GM19397 (cell line): ENCODE measurements around the gene ABCA5.
"Not testable (repeated sequence)": the region's sequence is repeated elsewhere in the genome, so short reads cannot be mapped to it uniquely, and the experiment has no call there.

Experiments used
- ATAC-seq: cut with Tn5 transposase; IDR thresholded peaks from one replicate; pipeline ENCODE4 v1.9.1; 2021; ENCODE audit warnings: mild to moderate bottlenecking, moderate library complexity; ENCODE audit not compliant: unreplicated experiment

The ABCA5 gene

DNA sequence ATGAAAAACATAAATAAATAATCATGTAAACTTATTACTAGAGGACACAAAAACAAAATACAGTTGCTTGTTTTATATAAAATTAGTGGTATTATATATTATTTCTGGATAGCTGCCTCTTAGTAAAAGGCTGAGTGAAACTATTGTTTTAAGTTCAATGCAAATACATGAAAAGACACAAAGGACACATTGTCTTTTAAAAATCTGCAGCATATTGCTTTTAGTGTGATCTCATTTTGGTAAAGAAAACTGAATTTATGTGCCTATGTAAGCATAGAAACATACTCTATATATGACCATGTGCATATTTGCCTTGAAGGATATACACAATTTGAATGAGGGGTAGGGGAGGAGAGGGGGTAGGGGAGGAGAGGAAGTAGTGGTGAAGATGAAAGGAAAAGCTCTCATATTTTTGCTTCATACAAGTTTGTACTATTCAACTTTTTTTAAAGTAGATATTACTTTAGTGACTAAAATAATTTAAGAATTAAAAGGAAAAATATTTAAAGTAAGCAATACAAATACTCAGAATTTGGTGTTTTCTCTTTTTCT is 104.2 kb downstream of the ABCA5 start:
- ATAC-seq = no peak

DNA sequence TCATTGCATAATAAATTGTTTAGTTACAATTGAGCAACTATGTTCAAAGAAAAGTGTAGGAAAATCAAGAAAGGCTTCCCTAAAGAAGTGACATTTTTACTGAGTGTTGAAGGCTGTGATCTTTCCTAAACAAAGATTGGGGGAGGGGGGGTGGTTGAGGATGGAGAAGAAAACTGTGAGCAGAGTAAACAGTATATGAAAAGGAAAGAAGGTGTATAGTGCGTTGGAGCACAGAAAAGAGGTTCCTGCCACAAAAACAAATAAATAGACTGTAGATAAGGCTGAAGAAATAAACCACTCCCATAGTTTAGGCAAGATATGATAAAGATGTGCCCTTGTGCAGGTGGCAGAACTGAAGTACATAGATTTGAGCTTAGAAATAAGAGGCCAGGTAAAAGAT is 106.8 kb downstream of the ABCA5 start:
- no peak for ATAC-seq

DNA sequence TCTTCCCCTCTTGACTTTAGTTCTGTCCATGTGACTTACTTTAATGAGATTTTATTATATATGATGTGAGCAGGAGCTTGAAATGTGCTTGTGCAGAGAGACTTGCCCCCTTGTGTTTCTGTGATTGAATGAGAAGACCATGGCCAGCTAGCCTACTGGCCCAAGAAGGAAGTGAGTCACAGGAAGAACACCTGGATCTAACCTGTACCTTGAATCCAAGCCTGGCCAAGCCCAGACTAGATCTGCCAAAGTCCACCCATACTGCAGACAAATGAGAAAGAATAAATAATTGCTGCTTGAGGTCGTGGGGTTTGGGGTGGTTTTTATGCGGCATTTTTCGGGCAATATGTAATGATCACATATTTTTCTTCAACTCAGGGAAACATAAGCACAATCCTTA is 107.9 kb downstream of the ABCA5 start:
- no peak for ATAC-seq

DNA sequence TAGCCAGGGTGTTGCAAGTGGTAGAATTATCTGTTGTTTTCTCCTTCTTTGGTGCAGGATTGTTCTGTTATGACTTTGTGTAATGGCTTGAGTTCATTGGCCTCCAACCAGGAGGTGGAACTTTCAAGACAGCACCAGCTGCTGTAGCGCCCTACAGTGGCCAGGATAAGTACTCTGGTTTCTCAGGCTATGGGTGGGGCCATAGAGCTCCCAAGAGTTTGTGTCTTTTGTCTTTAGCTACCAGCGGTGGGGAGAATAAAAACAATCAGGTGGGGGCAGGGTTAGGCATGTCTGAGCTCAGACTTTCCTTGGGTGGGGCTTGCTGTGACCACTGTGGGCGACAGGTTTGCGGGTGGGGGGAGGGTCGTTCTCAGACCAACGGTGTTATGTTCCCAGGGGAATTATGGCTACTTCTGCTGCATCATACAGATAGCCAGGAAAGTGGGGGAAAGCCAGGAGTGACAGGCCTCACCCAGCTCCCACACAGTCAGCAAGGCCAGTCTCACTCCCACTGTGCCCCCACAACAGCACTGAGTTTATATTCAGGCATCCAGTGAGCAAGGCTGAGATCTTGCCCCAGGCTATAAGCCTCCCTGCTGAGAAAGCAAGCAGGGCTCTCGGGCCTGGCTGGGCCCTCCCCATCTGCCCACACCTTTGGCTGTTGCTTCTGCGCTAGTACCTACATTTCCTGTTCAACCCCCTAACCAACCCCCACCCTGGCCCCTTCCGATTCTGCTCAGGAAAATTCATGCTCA is 113.7 kb downstream of the ABCA5 start:
- no peak for ATAC-seq

DNA sequence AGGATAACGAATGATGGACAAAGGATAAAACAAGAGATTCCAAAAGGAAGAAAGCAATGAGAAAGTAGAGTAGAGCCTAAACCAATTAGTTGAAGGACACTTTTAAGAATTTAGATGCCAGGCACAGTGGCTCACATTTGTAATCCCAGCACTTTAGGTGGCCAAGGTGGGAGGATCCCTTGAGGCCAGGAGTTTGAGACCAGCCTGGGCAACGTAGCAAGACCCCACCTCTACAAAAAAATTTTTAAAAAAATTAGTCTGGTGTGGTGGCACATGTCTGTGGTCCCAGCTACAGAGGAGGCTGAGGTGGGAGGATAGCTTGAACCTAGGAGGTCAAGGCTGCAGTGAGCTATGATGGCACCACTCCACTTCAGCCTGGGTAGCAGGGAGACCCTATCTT is 118.3 kb downstream of the ABCA5 start:
- no peak for ATAC-seq

DNA sequence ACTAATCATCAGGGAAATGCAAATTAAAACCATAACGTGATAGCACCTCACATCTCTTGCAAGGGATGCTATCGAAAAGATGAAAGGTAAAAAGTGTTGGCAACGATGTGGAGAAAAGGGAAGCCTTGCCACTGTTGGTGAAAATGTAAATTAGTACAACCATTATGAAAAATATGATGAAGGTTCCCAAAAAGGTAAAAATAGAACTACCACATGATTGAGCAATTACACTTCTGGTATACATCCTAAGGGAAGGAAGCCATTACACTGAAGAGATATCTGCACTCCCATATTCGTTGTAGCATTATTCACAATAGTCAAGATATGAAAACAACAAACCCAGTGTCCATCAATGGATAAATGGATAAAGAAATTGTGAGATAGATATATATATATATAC is 119.8 kb downstream of the ABCA5 start:
- ATAC-seq = no peak

DNA sequence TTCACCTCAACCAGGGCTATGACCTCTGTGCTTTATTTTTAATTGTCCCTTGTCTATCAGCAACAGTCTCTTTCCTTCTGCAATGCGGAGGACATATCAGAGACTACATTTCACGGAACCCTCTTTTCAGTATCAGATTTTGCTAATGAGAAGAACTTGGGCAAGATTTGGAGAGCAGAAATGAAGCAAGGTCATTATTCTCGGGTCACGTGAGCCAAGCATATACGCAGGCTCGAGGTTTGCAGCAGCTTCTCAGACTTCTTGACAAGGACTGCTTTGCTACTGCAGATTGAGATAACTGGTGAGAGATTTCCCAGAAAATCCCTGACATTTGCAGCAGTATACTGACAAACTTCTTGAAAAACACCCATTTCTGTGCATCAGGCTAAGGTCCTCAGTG is 128.7 kb downstream of the ABCA5 start:
- no peak for ATAC-seq

DNA sequence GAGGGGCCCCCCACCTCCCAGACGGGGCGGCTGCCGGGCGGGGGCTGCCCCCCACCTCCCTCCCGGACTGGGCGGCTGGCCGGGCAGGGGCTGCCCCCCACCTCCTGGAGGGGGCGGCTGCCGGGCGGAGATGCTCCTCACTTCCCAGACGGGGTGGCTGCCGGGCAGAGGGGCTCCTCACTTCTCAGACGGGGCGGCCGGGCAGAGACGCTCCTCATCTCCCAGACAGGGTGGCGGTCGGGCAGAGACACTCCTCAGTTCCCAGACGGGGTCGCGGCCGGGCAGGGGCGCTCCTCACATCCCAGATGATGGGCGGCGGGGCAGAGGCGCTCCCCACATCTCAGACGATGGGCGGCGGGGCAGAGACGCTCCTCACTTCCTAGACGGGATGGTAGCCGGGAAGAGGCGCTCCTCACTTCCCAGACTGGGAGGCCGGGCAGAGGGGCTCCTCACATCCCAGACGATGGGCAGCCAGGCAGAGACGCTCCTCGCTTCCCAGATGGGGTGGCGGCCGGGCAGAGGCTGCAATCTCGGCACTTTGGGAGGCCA is 130.8 kb downstream of the ABCA5 start:
- not testable (repeated sequence) for ATAC-seq
